Psoas muscle (tissue), 8 donors: ENCODE data around the gene XPA. TPM values are rescaled to one million over a fixed set of nuclear protein-coding genes. Genes with fewer than 3 reads are reported as not detected.

Experiments
- ATAC-seq, 4 donors: fragments of 200-7000 bp; cut with Tn5 transposase; one replicate each; pipeline ENCODE4 v1.9.1; 2020; ENCODE audit warnings: moderate library complexity in 3 of 4, mild to moderate bottlenecking in 2 of 4
- DNase-seq, 2 donors: peaks; one replicate each; pipeline ENCODE4 v3.0.0-alpha.2; 2020
- H3K27ac ChIP-seq: fragments of 200-600 bp; one replicate; pipeline ENCODE4 v1.8.0; 2022
- H3K27me3 ChIP-seq, 3 donors: fragments of 200-600 bp in 1 of 3; one replicate each; pipeline versions ENCODE4 v1.6.1 to v1.8.0; 2013 to 2022; ENCODE audit warnings: low read length in 2 of 3, mild to moderate bottlenecking in 2 of 3, moderate library complexity in 1 of 3; ENCODE audit not compliant: insufficient read depth in 3 of 3
- H3K36me3 ChIP-seq, 2 donors: fragments of 200-600 bp in 1 of 2; one replicate each; pipeline versions ENCODE4 v1.6.1 to v1.8.0; 2013 to 2022; ENCODE audit warnings: low read depth in 1 of 2, mild to moderate bottlenecking in 1 of 2, moderate library complexity in 1 of 2; ENCODE audit not compliant: insufficient read depth in 1 of 2
- H3K4me1 ChIP-seq: fragments of 200-600 bp; one replicate; pipeline ENCODE4 v1.8.0; 2022
- H3K4me3 ChIP-seq: fragments of 200-600 bp; one replicate; pipeline ENCODE4 v1.8.0; 2022; ENCODE audit warnings: mild to moderate bottlenecking
- H3K9me3 ChIP-seq: fragments of 200-600 bp; one replicate; pipeline ENCODE4 v1.8.0; 2022
- CTCF ChIP-seq: fragments of 200-600 bp; IDR thresholded peaks from one replicate; pipeline ENCODE4 v1.8.0; 2022; ENCODE audit warnings: antibody characterized with exemption
- WGBS, 3 donors: extraction: QIAGEN DNeasy Blood & Tissue Kit; methylation state at CpG; one replicate each; pipeline versions ENCODE4 v1.1.6 to v1.1.7; 2013; 5-methylcytosine and 5-hydroxymethylcytosine counted together
- intact Hi-C, 2 donors: fragments of 100-400 bp; cut with DNase I; formaldehyde crosslinking; loops; one replicate each; pipeline versions ENCODE4 v1.11.0 to v1.14.2; 2022
- polyA plus RNA-seq, 3 donors: library from polyadenylated mRNA; stranded (reverse); fragments of 200-250 nt; gene quantifications; one replicate each; pipeline ENCODE4 v1.2.3, GENCODE V29; 2013
- total RNA-seq, 4 donors: library from RNA; stranded (reverse); fragmentation: NEBNext Ultra II Directional in 2 of 4; extraction: Animal tissue kit (Norgen Biotek cat#: 25700) in 2 of 4; gene quantifications; one replicate each; pipeline versions ENCODE4 v1.2.1 to v1.2.4, GENCODE V29; 2021 to 2023
- donor health status: healthy with polysubstance abuse.
- donor health status: DM: no; HTN: no; CAD: no; lungs with moderate emphysema.
- donor health status: Bipolar disorder and iron deficiency.
- donor health status: healthy.
- donor health status: DM: yes; HTN: yes; CAD: no.
- donor health status: DM: no; HTN: no; CAD: no.
- donor health status: DM: no; HTN: no; CAD: no.
- donor health status: DM: yes; HTN: yes; CAD: no.

Gene XPA
- total and polyA plus RNA-seq, 7 donors = 5.2 to 17.6 (median 10.5) TPM

- Histone ChIP-seq H3K4me3 (no peak overlapping the region), H3K27ac (no peak overlapping the region), H3K36me3 (peaks cover 0 to 2% of the 10 kb centered on the region in 2 donors), H3K4me1 (peaks cover 22% of the 10 kb centered on the region), H3K27me3 (no peaks in the 10 kb centered on the region), H3K9me3 (no peaks in the 10 kb centered on the region)
- no peak for ATAC-seq
- TF ChIP-seq CTCF = no peak
- peak in 1 of 2 donors; percentile 52 for DNase-seq
- intact Hi-C loops = loop anchor here (5.0 to 10.0 kb wide), 2 partner anchors 234 to 283 kb away; partner anchors contain the start of gene ANP32B (in 1 of the 2)
- 91 to 93% (median 92%) methylated on average over 14 of the region's 14 CpGs for WGBS, 3 donors
These were observed 1.7 kb upstream of the XPA start for GRCh38 chr9:97698865-97699264.

DNA sequence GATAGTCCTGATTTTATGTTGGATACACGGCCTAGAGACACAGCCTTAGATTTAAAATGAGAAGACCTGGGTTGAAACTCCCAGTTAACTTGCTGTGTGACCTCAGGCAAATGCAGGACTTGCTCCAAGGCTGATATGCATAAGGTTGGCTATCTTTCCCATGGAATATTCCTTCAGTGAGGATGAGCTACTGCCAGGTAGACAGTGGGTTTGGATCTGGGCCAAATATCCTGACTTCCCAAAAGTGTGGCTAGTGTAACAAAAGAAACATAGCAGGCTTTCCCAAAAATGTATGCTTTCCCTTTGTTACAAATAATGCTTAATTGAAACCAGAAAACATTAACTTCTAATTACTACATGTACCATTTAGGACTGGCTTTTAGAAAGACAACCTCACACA, 697 bp upstream of the XPA start:
- H3K4me1 ChIP-seq = peaks cover 29% of the 10 kb centered on the region
- no peaks in the 10 kb centered on the region for H3K9me3 ChIP-seq
- peaks cover 0 to 9% of the 10 kb centered on the region in 2 donors for H3K36me3 ChIP-seq
- intact Hi-C loops = loop anchor here (5.0 to 10.0 kb wide), 2 partner anchors 233 to 284 kb away; partner anchors contain the start of gene ANP32B (in 1 of the 2)
- H3K27me3 ChIP-seq = no peaks in the 10 kb centered on the region
- H3K4me3 ChIP-seq = peak overlapping the region; percentile 91
- DNase-seq = no peak
- no peak for TF ChIP-seq CTCF
- peak in 2 of 4 donors; percentile 5 to 16 for ATAC-seq
- WGBS, 3 donors = 26 to 36% (median 32%) methylated on average over 1 of the region's 1 CpG
- peak overlapping the region; percentile 95 for H3K27ac ChIP-seq

- Histone ChIP-seq H3K4me1 (peaks cover 29% of the 10 kb centered on the region), H3K9me3 (no peaks in the 10 kb centered on the region), H3K36me3 (peaks cover 4 to 26% of the 10 kb centered on the region in 2 donors), H3K27ac (peak overlapping the region; percentile 95), H3K27me3 (no peaks in the 10 kb centered on the region), H3K4me3 (peak overlapping the region; percentile 91)
- ATAC-seq (peak in 1 of 4 donors; percentile 4), DNase-seq (no peak)
- 11 to 16% (median 13%) methylated on average over 9 of the region's 9 CpGs for WGBS, 3 donors
- no peak for TF ChIP-seq CTCF
- intact Hi-C loops = loop anchor here (5.0 to 10.0 kb wide), 2 partner anchors 231 to 286 kb away; partner anchors contain the start of gene ANP32B (in 1 of the 2)
These were observed 941 bp downstream of the XPA start for GRCh38 chr9:97695995-97696802.

DNA sequence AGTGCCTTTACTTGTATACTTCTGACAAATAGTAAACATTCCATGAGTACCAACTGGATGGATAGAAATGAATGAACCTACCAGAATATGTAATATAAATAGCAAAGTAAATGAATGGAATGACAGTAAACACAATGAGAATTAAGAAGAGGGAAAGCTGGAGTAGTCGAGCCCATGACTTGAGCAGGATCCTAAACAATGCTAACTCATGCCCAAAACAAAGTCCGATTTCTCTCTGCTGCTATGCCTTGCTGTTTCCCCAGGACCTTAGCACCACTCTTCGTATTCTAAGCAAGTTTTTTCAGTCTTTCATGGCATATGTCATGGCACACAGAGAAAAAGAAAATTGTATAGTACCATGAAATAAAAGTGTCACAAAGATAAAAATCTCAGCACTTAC, 1.8 kb downstream of the XPA start:
- Histone ChIP-seq H3K9me3 (no peaks in the 10 kb centered on the region), H3K27ac (peak overlapping the region; percentile 95), H3K4me1 (peaks cover 29% of the 10 kb centered on the region), H3K4me3 (peak overlapping the region; percentile 91), H3K27me3 (no peaks in the 10 kb centered on the region), H3K36me3 (peaks cover 6 to 34% of the 10 kb centered on the region in 2 donors)
- DNase-seq (no peak), ATAC-seq (no peak)
- WGBS, 3 donors = 63 to 77% (median 70%) methylated on average over 3 of the region's 3 CpGs
- TF ChIP-seq CTCF = no peak
- intact Hi-C loops = loop anchor here (5.0 to 10.0 kb wide), 2 partner anchors 231 to 287 kb away; partner anchors contain the start of gene ANP32B (in 1 of the 2)
